Measurements from ENCODE around the gene CIBAR2.
"Not testable (repeated sequence)": the region's sequence is repeated elsewhere in the genome, so short reads cannot be mapped to it uniquely, and the experiment has no call there.

The CIBAR2 gene

DNA sequence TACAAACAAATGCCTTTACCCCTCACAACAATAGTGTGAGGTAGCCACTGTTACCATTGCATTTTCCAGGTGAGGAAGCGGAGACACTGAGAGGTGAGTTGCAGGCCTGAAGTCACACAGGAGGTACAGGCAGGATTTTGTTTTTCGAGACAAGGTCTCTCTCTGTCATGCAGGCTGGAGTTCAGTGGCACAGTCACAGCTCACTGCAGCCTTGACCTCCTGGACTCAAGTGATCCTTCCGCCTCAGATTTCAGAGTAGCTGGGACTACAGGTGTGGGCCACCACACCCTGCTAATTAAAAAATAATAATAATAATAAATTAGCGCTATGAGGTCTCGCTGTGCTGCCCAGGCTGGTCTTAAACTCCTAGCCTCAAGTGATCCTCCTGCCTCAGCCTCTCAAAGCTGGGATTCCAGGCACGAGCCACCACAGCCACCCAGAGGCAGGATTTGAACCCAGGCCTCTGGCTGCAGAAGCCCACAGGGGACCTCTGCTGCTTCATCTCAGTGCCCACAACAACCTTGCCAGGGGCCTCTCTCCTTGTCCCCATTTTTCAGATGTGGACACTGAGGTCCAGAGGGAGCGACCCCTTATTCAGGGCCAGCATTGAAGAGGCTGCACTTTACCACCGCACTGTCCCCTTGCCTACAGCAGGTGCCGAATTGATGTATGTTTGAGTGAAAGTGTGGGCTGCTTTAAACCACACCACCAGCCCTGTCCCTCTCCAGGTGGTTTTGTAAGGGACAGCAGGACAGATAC is 16.0 kb upstream of the CIBAR2 start:
- DNase-seq (ENCODE audit: low read depth, low spot score): no peak

DNA sequence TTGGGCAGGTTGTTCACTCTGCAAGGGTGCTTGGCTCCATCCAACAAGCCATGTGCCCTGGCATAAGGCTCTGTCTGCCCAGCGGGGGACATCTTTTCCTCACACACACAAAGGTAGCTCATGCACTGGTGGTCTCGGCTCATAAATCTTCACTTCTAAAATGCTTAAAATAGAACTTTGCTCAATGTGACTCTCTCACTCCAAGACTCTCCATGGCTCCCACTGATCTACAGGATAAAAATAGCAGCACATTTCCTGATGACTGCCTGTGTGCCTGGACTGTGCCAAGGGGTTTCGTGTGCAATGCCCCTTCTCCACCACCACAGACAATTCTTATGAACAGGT is 15.1 kb upstream of the CIBAR2 start:
- DNase-seq (ENCODE audit: low read depth, low spot score): no peak

DNA sequence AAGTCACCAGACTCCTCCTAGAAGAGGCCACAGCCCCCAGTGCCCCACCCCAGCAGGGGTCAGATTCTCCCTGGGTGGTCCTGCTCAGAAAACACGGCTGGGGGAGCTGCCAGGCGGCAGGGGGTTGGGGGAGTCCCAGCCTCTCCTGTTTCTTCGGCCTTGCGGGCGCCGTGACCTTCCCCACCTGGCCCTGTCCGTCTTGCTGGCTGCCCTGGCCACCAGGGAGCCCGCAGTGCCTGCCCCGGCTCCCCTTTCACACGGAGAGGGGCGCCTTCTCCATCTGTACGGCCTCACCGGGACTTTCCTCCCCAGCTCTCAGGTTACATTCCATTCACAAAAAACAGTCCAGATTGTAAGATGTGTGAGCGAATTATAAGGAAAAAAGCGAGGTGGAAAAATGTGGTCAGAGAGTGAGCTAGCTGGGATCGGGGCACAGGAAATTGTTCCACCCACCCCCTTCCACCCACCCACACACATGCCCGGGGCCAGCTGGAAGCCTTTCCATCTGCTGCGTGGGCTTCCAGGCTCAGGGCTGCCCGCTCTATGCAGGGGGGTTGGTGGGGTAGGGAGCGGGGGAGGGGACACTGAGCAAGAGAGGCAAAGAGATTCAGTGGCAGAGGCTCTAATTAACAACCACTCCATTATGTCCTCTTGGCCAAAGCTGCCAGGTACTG is 14.6 kb upstream of the CIBAR2 start:
- DNase-seq (ENCODE audit: low read depth, low spot score): peak; percentile 93

DNA sequence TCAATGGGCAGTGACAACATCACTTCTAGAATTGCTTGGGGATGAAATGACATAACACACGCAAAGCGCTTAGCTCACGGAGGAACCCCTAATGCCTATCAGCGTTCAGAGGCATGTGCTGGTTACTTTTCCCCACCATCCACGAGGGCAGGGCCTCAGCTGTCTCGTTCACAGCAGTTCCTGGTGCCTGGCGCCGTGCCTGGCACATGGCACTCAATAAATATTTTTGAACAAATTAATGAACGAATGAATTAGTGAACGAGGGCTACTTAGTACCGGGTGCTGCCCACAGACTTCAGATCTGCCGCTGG is 14.1 kb upstream of the CIBAR2 start:
- no peak for DNase-seq (ENCODE audit: low read depth, low spot score)

DNA sequence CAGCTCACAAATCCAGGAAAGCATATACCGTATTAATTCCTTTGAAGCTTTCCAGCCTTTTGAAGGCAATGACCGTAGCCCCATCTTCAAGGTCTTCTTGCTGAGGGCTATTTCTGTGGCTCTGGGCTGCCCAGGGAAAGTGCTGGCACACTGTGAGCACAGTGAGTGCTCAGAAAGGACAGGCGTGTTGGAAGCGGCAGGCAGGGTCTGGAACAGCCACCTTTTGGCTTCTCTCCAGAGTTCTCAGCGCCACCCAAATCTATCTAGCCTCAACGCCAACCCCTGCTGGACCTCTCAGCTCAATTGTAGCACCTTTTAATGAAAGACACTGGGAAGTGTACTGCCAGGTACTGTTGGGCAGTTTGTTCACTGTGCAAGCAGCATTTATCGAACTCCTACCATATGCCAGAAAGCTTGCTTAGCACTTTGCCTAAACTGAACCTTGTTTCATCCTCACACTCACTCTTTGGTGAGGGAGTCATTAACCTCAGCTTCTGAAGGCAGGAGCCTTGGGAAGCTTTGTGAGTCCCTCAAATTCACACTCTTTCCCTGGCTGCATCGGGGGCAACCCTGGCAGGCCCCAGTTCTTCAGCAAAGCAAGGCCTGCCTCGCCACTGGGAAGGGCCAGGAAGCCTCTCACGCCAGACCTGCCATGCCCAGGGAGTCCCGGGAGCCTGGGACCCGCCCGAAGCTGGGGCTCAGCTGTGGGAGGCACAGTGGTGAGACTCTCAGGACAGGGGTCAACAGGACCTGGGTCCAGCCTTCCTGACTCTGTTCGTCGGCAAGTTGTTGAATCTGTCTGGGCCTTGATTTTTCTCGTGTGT is 13.5 kb upstream of the CIBAR2 start:
- DNase-seq (ENCODE audit: low read depth, low spot score): no peak

DNA sequence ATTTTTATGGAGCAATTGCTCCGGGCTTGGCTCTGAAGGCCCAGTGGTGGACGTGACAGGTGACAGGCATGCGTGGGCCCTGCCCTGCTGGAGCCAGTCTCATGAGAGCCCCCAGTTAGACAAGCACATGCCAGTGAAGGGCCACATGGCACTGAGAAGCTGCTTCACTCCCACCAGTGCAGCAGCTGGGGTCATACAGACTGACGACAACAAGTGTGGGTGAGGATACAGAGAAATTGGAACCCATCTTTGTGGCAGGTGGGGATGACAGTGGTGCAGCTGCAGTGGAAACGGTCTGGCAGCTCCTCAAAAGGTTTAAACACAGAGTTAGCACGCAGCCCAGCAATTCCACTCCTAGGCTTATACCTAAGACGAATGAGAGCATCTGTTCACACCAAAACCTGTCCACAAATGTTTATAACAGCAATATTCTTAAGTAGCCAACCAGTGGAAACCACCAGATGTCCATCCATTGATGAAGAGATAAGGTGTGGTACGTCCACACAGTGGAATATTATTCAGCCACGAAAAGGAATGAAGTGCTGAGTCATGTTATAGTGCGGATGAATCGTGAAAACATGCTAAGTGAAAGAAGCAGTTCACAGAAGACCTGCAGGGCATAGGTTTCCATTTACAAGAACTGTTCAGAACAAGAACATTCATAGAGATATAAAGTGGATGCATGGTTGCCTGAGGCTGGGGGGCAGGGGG is 12.5 kb upstream of the CIBAR2 start:
- DNase-seq (ENCODE audit: low read depth, low spot score): no peak

DNA sequence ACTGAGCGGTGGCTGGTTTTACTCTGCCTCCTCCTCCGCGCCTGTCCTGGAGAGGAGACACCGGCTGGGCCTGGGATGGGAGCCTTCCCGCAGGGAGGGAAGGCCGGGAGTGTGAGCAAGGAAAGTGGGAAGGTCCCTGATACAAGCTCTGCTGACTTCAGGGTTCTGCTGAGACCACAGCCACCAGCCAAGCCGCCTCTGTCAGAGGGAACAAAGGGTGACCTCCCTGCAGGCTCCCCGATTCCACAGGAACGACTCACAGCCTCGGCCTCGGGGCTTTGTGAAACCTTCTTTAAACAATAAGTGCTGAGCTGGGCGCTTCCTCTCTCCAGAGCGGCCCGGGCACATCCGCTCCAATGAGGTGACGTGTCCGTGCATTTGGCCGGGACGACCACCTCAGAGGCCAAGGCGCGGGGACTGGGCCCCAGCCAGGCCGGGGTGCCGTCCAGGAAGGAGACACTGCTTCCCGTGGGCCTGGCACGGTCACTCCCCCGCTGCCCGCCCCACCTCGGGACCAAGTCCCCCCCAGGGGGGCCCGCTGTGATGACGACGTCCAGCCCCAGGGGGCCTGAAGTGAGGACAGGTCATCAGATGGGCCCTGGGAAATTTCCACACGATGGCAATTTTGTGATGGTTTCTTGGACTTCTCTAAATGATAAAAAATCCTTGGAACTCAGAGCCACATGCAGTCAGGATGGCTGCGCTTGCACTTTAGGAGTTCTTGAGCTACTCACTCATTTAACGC is 11.8 kb upstream of the CIBAR2 start:
- peak; percentile 87 for DNase-seq (ENCODE audit: low read depth, low spot score)

DNA sequence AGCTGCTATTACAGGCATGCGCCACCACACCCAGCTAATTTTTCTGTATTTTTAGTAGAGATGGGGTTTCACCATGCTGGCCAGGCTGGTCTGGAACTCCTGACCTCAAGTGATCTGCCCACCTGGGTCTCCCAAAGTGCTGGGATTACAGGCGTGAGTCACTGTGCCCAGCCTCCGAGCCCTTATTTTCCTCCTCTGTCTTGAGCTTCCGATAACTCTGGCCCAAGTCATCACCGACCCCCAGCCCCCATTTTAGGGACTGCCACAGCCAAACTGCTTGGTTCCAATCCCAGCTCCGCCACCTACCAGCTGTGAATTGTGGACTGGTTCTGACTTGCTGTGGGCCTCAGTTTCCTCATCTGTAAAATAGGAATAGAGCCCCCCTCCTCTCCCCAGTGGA is 11.2 kb upstream of the CIBAR2 start:
- DNase-seq (ENCODE audit: low read depth, low spot score): not testable (repeated sequence)

DNA sequence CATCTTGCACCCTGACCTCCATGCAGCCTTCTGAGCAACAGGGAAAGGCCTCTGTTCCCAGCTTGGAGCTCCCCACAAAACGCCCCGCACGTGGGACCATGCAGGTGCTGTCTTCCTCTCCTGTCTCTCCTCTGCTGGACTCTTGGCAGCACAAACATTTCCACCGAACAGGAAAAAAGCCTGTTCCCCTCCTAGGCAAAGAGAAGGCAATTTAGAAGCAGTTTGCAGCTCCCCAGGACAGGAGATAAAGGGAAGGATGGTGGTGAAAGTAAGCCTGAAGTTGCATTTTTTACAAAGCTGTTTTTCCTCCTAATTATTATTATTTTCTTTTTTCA is 7.7 kb upstream of the CIBAR2 start:
- DNase-seq (ENCODE audit: low read depth, low spot score): no peak

DNA sequence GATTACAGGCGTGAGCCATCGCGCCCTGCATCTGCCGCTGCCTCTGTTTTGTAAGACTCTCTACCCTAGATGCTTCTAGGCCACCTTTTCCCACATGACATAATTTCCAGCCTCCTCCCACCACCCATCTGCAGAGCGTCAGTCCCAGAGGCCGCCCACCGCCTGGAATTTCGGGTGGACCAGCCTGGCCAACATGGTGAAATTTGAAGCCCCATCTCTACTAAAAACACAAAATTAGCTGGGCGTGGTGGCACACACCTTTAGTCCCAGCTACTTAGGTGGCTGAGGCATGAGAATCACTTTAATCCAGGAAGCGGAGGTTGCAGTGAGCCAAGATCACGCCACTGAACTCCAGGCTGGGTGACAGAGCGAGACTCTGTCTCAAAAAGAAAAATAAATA is 5.1 kb upstream of the CIBAR2 start:
- DNase-seq (ENCODE audit: low read depth, low spot score): no peak

DNA sequence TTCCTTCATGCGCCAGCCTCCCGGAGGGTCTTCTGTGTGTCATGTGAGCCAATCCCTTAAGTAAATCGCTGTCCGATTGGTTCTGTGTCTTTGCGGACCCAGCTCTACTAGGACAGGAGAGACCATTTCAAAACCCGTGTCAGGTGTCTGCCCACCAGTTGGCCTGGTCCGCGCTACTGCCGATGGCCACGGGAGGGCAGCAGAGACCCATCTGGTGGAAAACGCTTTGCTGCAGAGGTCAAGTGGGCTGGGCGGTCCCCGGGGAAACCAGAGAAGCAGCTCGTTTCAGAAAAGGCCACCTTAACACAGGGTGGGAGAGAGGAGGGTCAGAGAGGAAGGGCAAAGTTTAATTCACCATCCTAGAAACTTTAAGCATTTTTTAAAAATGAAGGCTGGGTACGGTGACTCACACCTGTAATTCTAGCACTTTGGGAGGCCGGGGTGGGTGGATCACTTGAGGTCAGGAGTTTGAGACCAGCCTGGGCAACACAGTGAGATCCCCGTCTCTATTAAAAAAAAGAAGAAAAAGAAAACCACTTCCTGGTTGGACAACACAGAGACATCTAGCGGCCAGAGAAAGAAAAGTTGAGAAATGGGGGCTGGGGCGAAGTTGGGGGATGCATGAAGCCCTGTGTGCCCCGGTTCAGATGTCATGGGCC is 2.8 kb upstream of the CIBAR2 start:
- DNase-seq (ENCODE audit: low read depth, low spot score): peak; percentile 91

DNA sequence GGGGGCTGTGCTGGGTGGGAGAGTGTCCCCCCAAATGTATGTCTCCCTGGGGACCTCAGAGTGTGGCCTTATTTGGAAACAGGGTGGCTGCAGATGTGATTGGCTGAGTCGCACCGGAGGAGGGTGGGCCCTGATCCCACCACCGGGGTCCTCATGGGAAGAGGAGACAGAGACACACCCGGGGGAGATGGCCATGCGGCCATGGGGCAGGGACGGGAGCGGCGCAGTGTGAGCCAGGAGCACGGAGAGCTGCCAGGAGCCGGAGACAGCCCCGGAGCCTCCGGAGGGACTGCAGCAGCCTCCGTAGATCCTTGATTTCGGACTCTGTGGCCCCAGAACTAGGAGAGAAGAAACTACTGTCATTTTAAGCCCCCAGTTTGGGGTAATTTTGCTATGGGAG is 1.6 kb upstream of the CIBAR2 start:
- DNase-seq (ENCODE audit: low read depth, low spot score): no peak

DNA sequence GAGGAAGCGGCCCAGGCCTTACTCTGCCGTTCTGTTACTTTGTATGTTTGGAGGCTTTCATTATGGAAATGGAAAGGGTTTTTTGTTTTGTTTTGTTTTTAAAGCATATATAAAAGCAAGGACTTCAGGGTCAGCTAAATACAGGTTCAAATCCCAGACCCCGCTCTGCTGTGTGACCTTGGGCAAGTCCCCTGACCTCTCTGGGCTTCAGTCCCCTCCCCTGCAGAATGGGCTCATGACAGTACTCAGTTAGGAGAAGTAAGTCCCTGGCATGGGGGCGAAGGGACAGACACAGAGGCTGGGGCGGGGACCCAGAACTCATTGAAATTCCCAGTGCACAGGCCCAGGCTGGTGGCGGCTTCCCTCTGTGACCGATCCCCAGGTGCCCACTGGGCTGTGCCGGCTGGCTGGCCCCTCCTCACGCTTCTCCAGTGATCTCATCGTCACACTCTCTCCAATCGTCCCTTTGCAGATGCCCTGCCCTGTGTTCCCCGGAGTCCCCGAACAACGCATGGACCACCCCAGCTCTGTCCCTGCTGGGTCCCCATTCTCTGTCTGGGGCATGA is 979 bp upstream of the CIBAR2 start:
- DNase-seq (ENCODE audit: low read depth, low spot score): no peak

DNA sequence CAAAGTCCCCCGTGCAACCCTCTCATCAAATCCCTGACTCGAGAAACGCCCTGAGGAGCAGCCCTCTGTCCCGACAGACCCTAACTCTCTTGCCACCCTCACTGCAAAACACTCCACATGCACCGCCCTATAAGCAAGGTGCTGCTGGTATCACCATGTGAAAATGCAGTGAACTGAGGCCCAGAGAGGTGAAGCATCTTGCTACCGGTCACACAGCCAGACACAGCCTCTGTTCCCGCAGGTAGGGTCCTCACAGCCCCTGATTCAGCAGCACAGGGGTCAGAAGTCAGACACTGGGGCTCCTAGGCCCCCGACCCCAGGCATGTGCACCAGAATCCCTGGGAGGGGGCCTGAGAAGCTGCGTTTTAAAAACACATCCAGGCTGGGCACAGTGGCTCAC is 1.1 kb downstream of the CIBAR2 start:
- no peak for DNase-seq (ENCODE audit: low read depth, low spot score)

DNA sequence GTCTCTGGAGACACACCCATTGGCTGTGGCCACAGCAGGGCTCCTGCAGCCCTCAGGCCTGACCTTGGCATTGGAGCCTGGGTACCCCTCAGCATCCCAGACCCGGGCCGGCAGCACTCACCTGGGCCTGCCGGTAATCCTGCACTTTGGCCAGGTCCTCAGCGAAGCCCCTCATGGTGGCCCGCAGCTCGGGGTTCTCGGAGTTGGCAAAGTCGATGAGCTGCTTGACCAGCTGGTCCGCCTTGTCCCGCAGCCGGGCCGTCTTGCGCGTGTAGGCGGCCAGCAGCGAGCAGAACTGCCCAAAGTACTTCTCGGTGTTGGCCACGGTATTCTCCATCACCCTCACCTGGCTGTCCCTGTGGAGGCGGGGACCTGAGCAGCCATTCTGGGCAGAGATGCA is 2.2 kb downstream of the CIBAR2 start:
- no peak for DNase-seq (ENCODE audit: low read depth, low spot score)

DNA sequence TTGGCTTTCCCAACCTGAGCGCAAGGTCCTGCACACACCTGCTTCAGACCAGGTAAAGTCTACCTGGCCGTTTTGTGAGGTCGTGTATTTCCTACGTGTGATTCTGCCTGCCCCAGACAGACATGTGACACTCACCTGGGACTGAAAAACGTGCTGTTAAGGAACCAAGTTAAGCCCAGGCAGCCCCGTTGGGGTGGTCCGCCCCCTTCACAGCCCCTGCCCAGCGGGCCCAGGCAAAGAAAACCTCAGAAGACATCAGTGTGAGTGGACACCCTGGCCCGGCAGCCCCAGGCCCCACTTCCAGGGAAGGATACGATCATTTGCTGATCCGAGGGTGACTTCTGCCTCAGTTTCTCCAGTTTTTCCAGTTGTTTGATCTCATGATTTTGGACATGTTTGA is 4.7 kb downstream of the CIBAR2 start:
- no peak for DNase-seq (ENCODE audit: low read depth, low spot score)

DNA sequence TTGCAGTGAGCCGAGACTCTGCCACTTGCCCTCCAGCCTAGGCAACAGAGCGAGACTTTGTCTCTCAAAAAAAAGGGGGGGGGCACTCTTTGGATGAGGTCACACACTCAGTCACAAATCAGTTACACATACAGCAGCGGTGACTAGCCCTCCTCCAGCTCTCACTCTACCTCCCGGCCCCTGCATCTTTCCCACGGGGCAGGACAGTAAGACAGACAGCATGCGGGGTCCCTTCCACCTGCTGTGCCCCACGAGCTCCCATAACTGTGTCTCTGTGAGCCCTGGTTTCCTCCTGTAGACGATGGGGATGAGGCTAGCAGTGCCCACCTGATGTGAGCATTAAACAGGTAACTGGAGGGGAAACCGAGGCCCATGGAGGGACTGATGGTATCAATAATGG is 5.2 kb downstream of the CIBAR2 start:
- no peak for DNase-seq (ENCODE audit: low read depth, low spot score)

DNA sequence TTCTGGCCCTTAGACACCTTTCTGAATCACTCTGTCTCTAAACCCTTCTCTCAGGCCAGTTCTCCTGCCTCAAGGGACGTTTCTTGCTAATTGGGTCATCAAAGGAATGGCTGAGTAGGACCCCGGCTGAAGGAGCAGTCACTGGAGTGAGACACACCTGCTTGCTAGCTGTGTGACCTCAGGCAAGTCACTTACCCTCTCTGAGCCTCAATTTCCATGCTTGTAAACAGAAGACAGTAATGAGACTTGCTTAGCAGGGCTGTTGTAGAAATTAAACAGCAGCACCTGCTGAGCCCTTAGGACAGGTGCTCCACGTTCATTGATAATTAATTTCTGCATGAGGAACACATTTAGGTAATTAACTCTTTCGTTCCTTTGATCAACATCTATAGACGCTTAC is 6.8 kb downstream of the CIBAR2 start:
- DNase-seq (ENCODE audit: low read depth, low spot score): no peak

DNA sequence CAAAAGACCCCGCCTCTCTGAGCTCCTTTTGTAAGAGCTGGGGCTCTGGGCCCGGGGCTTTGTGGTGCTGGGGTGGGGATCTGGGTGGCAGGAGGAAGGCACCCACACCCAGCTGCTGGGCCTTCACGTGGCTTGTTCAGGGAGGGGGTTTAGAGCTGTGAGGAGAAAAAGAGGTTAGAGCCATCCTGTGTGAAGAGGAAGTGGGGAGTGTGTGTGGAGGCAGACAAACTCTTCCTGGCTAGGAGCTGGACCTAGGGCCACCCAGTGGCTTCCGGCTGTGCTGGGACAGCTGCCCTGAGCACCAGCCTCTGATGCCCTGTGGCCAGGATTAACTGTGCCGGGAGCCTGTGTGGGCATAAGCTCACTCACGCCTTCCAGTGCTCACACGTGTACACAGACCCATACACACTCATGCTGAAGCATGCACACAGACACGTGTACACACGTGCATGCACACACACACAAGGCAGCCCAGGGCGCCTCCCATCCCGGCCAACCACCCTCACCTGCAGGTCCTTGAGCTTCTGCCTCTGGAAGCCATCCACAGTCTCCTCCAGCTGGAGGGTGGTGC is 7.4 kb downstream of the CIBAR2 start:
- DNase-seq (ENCODE audit: low read depth, low spot score): no peak

DNA sequence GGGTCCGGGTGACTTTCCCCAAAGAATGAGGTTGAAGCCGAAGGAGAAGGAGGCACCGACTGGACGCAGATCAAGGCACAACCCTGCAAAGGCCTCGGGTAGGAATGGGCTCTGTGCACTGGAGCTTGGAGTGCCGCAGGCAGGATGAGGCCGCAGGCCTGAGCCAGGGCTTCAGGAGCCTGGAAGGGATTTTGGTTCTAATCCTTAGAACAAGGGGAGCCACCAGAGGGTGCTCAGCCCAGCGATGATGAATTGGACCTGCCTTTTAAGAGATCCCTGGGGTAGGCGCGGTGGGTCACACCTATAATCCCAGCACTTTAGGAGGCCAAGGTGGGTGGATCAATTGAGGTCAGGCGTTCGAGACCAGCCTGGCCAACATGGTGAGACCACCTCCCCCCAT is 8.1 kb downstream of the CIBAR2 start:
- DNase-seq (ENCODE audit: low read depth, low spot score): no peak
